HCT116 (cell line): ENCODE data around the gene SLC25A52. TPM values are rescaled to one million over a fixed set of nuclear protein-coding genes. Genes with fewer than 3 reads are reported as not detected.

Source experiments
- ATAC-seq: fragments of 200-7000 bp; cut with Tn5 transposase; 2 replicates; pipeline ENCODE4 v1.9.1; 2020; ENCODE audit warnings: mild to moderate bottlenecking, moderate library complexity
- BruUV-seq: library from RNA; stranded (reverse); fragments of 400-500 nt; replicated peaks from 2 replicates; lab custom pipeline; 2021; lab: Mats Ljungman, UMichigan
- CTCF ChIA-PET: fragments of 300-600 bp; sonication (Branson Sonifier 250); formaldehyde crosslinking; loops from one replicate; lab custom pipeline; 2021; ENCODE audit warnings: antibody characterized with exemption; lab: Charles Lee
- POLR2A ChIA-PET: fragments of 300-600, 350-600 bp; sonication (Branson Sonifier 250); formaldehyde crosslinking; loops from one replicate; lab custom pipeline; 2021; ENCODE audit warnings: antibody characterized with exemption; lab: Charles Lee
- RAD21 ChIA-PET, 2 experiments: fragments of 300-600 bp; sonication (Branson Sonifier 250); formaldehyde crosslinking; loops; one replicate each; lab custom pipeline; 2023; ENCODE audit warnings: low total read pairs in 2 of 2; ENCODE audit not compliant: uncharacterized antibody in 2 of 2, unreplicated experiment in 2 of 2, low non-redundant PET in 1 of 2; lab: Charles Lee
- DNase-seq: peaks from one replicate; pipeline ENCODE4 v3.0.0-alpha.2; 2010; ENCODE audit warnings: low read depth, low spot score
- H2AFZ ChIP-seq: fragments of 200-600 bp; shearing (Covaris generic), sonication (generic); 2 replicates; pipeline ENCODE4 v1.6.1; 2017; ENCODE audit warnings: low read depth, mixed run types, mixed read lengths, antibody characterized with exemption, low read length; ENCODE audit not compliant: poor library complexity, severe bottlenecking
- H3K27ac ChIP-seq: 2 replicates; pipeline ENCODE4 v1.5.1; 2012; ENCODE audit warnings: low read depth, low read length
- H3K27me3 ChIP-seq: fragments of 200-600 bp; sonication (generic); 2 replicates; pipeline ENCODE4 v1.6.1; 2016; ENCODE audit warnings: mixed run types, low read length, mixed read lengths; ENCODE audit not compliant: insufficient read depth
- H3K36me3 ChIP-seq, 2 experiments: fragments of 200-500 bp in 1 of 2; fragments of 200-600 bp in 1 of 2; sonication (Bioruptor generic) in 1 of 2; sonication (generic) in 1 of 2; 2 replicates each; pipeline versions ENCODE4 v1.5.1 to v1.6.1; 2014 to 2016; ENCODE audit warnings: low read length in 2 of 2, inconsistent platforms in 1 of 2, mixed read lengths in 1 of 2, mixed run types in 1 of 2; ENCODE audit not compliant: insufficient read depth in 2 of 2, control insufficient read depth in 1 of 2
- H3K4me1 ChIP-seq, 2 experiments: fragments of 200-600 bp in 1 of 2; sonication (generic) in 1 of 2; 2 replicates each; pipeline versions ENCODE4 v1.5.1 to v1.6.1; 2012 to 2017; ENCODE audit warnings: low read length in 2 of 2, inconsistent platforms in 1 of 2, mild to moderate bottlenecking in 1 of 2, mixed read lengths in 1 of 2, mixed run types in 1 of 2, moderate library complexity in 1 of 2; ENCODE audit not compliant: insufficient read depth in 2 of 2, control insufficient read depth in 1 of 2
- H3K4me2 ChIP-seq: fragments of 200-600 bp; sonication (generic); 2 replicates; pipeline ENCODE4 v1.6.1; 2017; ENCODE audit warnings: mixed run types, low read length, mixed read lengths
- H3K4me3 ChIP-seq, 2 experiments: fragments of 200-600 bp in 1 of 2; sonication (generic) in 1 of 2; replicated peaks in 1 of 2; 2 replicates each; pipeline ENCODE4 v1.5.1; 2011 to 2016; ENCODE audit warnings: low read length in 2 of 2, control low read depth in 1 of 2, low read depth in 1 of 2, mild to moderate bottlenecking in 1 of 2, mixed read lengths in 1 of 2, mixed run types in 1 of 2
- H3K79me2 ChIP-seq: fragments of 200-600 bp; sonication (generic); 2 replicates; pipeline ENCODE4 v1.6.1; 2017; ENCODE audit warnings: mild to moderate bottlenecking, mixed run types, low read length, moderate library complexity, mixed read lengths; ENCODE audit not compliant: insufficient read depth
- H3K9ac ChIP-seq: fragments of 200-600 bp; sonication (generic); 2 replicates; pipeline ENCODE4 v1.6.1; 2016; ENCODE audit warnings: low read length, mixed read lengths
- H3K9me2 ChIP-seq: fragments of 200-600 bp; sonication (generic), shearing (Covaris generic); 2 replicates; pipeline ENCODE4 v1.6.1; 2017; ENCODE audit warnings: mixed run types, mild to moderate bottlenecking, moderate library complexity; ENCODE audit not compliant: insufficient read depth
- H3K9me3 ChIP-seq, 2 experiments: fragments of 200-500 bp in 1 of 2; fragments of 200-600 bp in 1 of 2; sonication (Bioruptor generic) in 1 of 2; sonication (generic) in 1 of 2; 2 replicates each; pipeline ENCODE4 v1.6.1; 2014 to 2017; ENCODE audit warnings: low read length in 2 of 2, mixed read lengths in 2 of 2, inconsistent platforms in 1 of 2, low read depth in 1 of 2, mild to moderate bottlenecking in 1 of 2, mixed run types in 1 of 2, moderate library complexity in 1 of 2; ENCODE audit not compliant: control insufficient read depth in 1 of 2, insufficient read depth in 1 of 2
- H4K20me1 ChIP-seq: fragments of 200-600 bp; sonication (generic), shearing (Covaris generic); 2 replicates; pipeline ENCODE4 v1.6.1; 2017; ENCODE audit warnings: mixed run types, mild to moderate bottlenecking, moderate library complexity; ENCODE audit not compliant: insufficient read depth
- ATF3 ChIP-seq: IDR thresholded peaks from 2 replicates; pipeline ENCODE4 v1.6.1; 2012
- EZH2phosphoT487 ChIP-seq: fragments of 200-600 bp; IDR thresholded peaks from 2 replicates; pipeline ENCODE4 v1.6.1; 2018; ENCODE audit warnings: antibody characterized with exemption, borderline replicate concordance
- JUND ChIP-seq: IDR thresholded peaks from 2 replicates; pipeline ENCODE4 v1.6.1; 2012
- POLR2A ChIP-seq: IDR thresholded peaks from 2 replicates; pipeline ENCODE4 v1.7.0; 2011; ENCODE audit warnings: borderline replicate concordance; ENCODE audit not compliant: insufficient read depth, insufficient read length; ENCODE audit errors: extremely low read depth
- POLR2AphosphoS5 ChIP-seq: IDR thresholded peaks from 2 replicates; pipeline ENCODE4 v1.6.1; 2011; ENCODE audit warnings: mild to moderate bottlenecking, low read depth, low read length, moderate library complexity
- REST ChIP-seq: IDR thresholded peaks from 2 replicates; pipeline ENCODE4 v1.6.1; 2012; ENCODE audit warnings: low read depth
- TCF7L2 ChIP-seq: IDR thresholded peaks from 2 replicates; pipeline ENCODE4 v1.7.0; 2011; ENCODE audit warnings: borderline replicate concordance, inconsistent platforms; ENCODE audit not compliant: insufficient read depth, insufficient read length; ENCODE audit errors: extremely low read depth
- ZBTB33 ChIP-seq: IDR thresholded peaks from 2 replicates; pipeline ENCODE4 v1.6.1; 2011; ENCODE audit warnings: mild to moderate bottlenecking, low read length, moderate library complexity; ENCODE audit not compliant: insufficient replicate concordance; ENCODE audit errors: extremely low read depth
- ZFX ChIP-seq: fragments of 450-650 bp; IDR thresholded peaks from 2 replicates; pipeline ENCODE4 v1.6.1; 2017
- intact Hi-C: fragments of 100-400 bp; cut with micrococcal nuclease; formaldehyde crosslinking; loops from 2 replicates; pipeline ENCODE4 v1.10.0; 2022
- total RNA-seq: library from RNA; stranded (reverse); gene quantifications from one replicate; pipeline ENCODE4 v1.2.1, GENCODE V29; 2021; ENCODE audit not compliant: unreplicated experiment

Gene SLC25A52
- total RNA-seq, 1 experiment from 2014 or later: not detected

- Histone ChIP-seq H3K36me3 (no peaks in the 10 kb centered on the region), H3K9ac (no peak overlapping the region), H3K9me2 (no peaks in the 10 kb centered on the region), H3K4me1 (no peaks in the 10 kb centered on the region), H3K9me3 (peaks cover 6 to 7% of the 10 kb centered on the region in 2 experiments; a peak in 2 of 4 replicates), H3K79me2 (no peaks in the 10 kb centered on the region), H3K4me2 (no peak overlapping the region), H2AFZ (no peak overlapping the region), H3K27ac (no peak overlapping the region), H4K20me1 (no peaks in the 10 kb centered on the region), H3K4me3 (no peak overlapping the region), H3K27me3 (no peaks in the 10 kb centered on the region)
- CTCF ChIA-PET: interaction anchor here (1.1 to 2.1 kb wide), 3 partner anchors 9 to 168 kb away, joined by 3 to 5 read pairs (median 4); no protein-coding TSS in a partner anchor
- ATAC-seq (no peak), DNase-seq (no peak)
- RAD21 ChIA-PET: no interaction called here
- no peak for TF ChIP-seq ZFX
- TF ChIP-seq JUND: no peak
- no peak for TF ChIP-seq ATF3
- no peak for TF ChIP-seq POLR2AphosphoS5
- TF ChIP-seq POLR2A: no peak
- no peak for TF ChIP-seq REST
- no peak for TF ChIP-seq TCF7L2
- TF ChIP-seq EZH2phosphoT487: no peak
- no peak for TF ChIP-seq ZBTB33
- BruUV-seq: no TSS peak
- POLR2A ChIA-PET: no interaction called here
- intact Hi-C loops: loop anchor here (10.0 kb wide), 3 partner anchors 231 to 749 kb away; no protein-coding TSS in a partner anchor
These were observed 37.1 kb downstream of the SLC25A52 start for GRCh38 chr18:31723639-31723989.
